Endothelial cell of umbilical vein (primary cell): ENCODE data around the gene WTAP.

Source experiments
- CTCF ChIP-seq, 2 donors: IDR thresholded peaks; 1 replicate in 1 of 2; 2 replicates in 1 of 2; pipeline ENCODE4 v1.5.1; 2011; ENCODE audit warnings: low read length in 2 of 2, mild to moderate bottlenecking in 2 of 2, moderate library complexity in 2 of 2, control low read depth in 1 of 2, inconsistent platforms in 1 of 2, low read depth in 1 of 2; ENCODE audit not compliant: insufficient read depth in 1 of 2; ENCODE audit errors: extremely low read depth in 1 of 2
- EZH2 ChIP-seq: IDR thresholded peaks from 2 replicates; pipeline ENCODE4 v1.6.1; 2012; ENCODE audit warnings: borderline replicate concordance, low read depth, mild to moderate bottlenecking, moderate library complexity, low read length, inconsistent platforms; ENCODE audit not compliant: severe bottlenecking
- FOS ChIP-seq: IDR thresholded peaks from 2 replicates; pipeline ENCODE4 v1.6.1; 2011; ENCODE audit warnings: mild to moderate bottlenecking, low read length, moderate library complexity, borderline replicate concordance; ENCODE audit not compliant: insufficient read depth
- GATA2 ChIP-seq: IDR thresholded peaks from 2 replicates; pipeline ENCODE4 v1.7.0; 2011; ENCODE audit warnings: low read depth, mild to moderate bottlenecking, moderate library complexity, mixed read lengths, low read length; ENCODE audit not compliant: insufficient read length, insufficient read depth
- MAX ChIP-seq: IDR thresholded peaks from 2 replicates; pipeline ENCODE4 v1.6.1; 2011; ENCODE audit not compliant: insufficient read depth, insufficient read length
- MYC ChIP-seq: IDR thresholded peaks from one replicate; pipeline ENCODE4 v1.6.1; 2011; ENCODE audit warnings: mild to moderate bottlenecking, low read depth, low read length
- POLR2A ChIP-seq: IDR thresholded peaks from 2 replicates; pipeline ENCODE4 v1.6.1; 2012; ENCODE audit warnings: low read depth, mild to moderate bottlenecking, control low read depth, low read length
- POLR2AphosphoS5 ChIP-seq: IDR thresholded peaks from 2 replicates; pipeline ENCODE4 v1.6.1; 2012; ENCODE audit warnings: low read depth, mild to moderate bottlenecking, control low read depth, low read length, moderate library complexity; ENCODE audit not compliant: insufficient read depth

GRCh38 chr6:159701413-159701999, 25.8 kb upstream of the WTAP start:
- TF ChIP-seq CTCF (IDR thresholded peaks at IDR 0.05; ENCODE audit: extremely low read depth in 1 of 2, insufficient read depth in 1 of 2, low read depth in 1 of 2, low read length in 2 of 2) = no peak
- TF ChIP-seq POLR2A = no peak
- TF ChIP-seq EZH2 = no peak
- TF ChIP-seq POLR2AphosphoS5 = no peak
- no peak for TF ChIP-seq MAX
- TF ChIP-seq FOS = peak; percentile 37
- TF ChIP-seq GATA2 = no peak
- TF ChIP-seq MYC = no peak
